HL-60 (cell line): Measurements from ENCODE around the gene ID2.

Experiments
- CTCF ChIP-seq: IDR thresholded peaks from one replicate; pipeline ENCODE4 v1.5.1; 2011; ENCODE audit warnings: low read length, control low read depth, inconsistent platforms; ENCODE audit not compliant: insufficient read depth
- GABPA ChIP-seq: IDR thresholded peaks from 2 replicates; pipeline ENCODE4 v1.6.1; 2012; ENCODE audit warnings: low read depth
- POLR2AphosphoS5 ChIP-seq: IDR thresholded peaks from 2 replicates; pipeline ENCODE4 v1.6.1; 2012; ENCODE audit warnings: low read depth
- SPI1 ChIP-seq: IDR thresholded peaks from 2 replicates; pipeline ENCODE4 v1.6.1; 2012; ENCODE audit warnings: low read depth, mild to moderate bottlenecking, borderline replicate concordance
- TF ChIP-seq, protein P1 (sequence below): IDR thresholded peaks from 2 replicates; pipeline ENCODE4 v1.6.1; 2012; ENCODE audit warnings: low read depth; ENCODE audit not compliant: insufficient replicate concordance

DNA sequence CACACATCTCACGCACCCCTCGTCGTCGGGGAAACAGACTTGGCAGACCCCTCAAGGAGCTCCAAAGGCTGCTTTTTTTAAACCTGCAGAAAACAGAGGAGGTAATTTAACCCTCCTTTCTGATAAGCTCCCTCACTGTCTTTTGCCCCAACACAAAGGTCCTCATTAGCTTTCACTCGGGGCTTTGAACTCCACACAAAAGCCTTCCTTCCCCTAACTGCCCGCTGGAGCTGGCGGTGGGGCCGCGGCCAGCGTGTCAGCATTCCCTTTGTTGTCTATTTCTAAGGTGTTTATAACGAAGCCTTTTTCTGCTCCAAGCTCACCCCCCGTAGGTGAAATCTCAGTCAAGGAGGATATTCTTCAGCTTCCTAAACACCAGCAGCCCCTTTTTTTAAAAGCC, 43.5 kb upstream of the ID2 start:
- TF ChIP-seq CTCF (no peak), GABPA (no peak), POLR2AphosphoS5 (no peak), SPI1 (no peak)
- TF ChIP-seq, protein P1, sequence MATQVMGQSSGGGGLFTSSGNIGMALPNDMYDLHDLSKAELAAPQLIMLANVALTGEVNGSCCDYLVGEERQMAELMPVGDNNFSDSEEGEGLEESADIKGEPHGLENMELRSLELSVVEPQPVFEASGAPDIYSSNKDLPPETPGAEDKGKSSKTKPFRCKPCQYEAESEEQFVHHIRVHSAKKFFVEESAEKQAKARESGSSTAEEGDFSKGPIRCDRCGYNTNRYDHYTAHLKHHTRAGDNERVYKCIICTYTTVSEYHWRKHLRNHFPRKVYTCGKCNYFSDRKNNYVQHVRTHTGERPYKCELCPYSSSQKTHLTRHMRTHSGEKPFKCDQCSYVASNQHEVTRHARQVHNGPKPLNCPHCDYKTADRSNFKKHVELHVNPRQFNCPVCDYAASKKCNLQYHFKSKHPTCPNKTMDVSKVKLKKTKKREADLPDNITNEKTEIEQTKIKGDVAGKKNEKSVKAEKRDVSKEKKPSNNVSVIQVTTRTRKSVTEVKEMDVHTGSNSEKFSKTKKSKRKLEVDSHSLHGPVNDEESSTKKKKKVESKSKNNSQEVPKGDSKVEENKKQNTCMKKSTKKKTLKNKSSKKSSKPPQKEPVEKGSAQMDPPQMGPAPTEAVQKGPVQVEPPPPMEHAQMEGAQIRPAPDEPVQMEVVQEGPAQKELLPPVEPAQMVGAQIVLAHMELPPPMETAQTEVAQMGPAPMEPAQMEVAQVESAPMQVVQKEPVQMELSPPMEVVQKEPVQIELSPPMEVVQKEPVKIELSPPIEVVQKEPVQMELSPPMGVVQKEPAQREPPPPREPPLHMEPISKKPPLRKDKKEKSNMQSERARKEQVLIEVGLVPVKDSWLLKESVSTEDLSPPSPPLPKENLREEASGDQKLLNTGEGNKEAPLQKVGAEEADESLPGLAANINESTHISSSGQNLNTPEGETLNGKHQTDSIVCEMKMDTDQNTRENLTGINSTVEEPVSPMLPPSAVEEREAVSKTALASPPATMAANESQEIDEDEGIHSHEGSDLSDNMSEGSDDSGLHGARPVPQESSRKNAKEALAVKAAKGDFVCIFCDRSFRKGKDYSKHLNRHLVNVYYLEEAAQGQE: no peak
